ENCODE measurements around the gene PTHLH.
A peak's percentile ranks its signal among the peaks of the same experiment; 100 is the strongest.

PTHLH gene

DNA sequence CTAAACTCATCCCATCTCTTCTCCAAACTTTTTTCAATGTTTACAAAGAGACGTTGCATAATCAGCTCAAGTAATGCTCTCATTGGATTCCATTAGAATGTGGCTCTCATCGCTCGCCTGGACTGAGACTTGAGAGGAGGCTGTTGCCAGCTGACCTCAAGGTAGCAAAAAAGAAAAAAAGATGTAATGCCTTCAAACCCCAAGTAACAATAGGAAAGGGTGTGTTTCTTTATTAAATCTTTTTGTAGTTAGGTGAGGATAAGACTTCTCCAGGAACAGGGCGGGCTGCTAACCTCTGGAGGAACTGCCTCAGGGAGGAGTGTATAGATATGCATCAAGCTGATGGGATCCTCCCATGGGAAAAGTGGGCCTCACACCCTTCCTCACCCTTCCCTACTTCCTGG, 956 bp upstream of the PTHLH start:
- TF ChIP-seq SP1 (IDR thresholded peaks at IDR 0.05) (no peak), BHLHE40 (IDR thresholded peaks at IDR 0.05; ENCODE audit: borderline replicate concordance) (no peak), ELF4 (IDR thresholded peaks at IDR 0.05) (no peak), NFRKB (IDR thresholded peaks at IDR 0.05) (no peak), CTBP1 (IDR thresholded peaks at IDR 0.05; ENCODE audit: borderline replicate concordance) (no peak), HDGF (IDR thresholded peaks at IDR 0.05; ENCODE audit: borderline replicate concordance) (no peak), TARDBP (IDR thresholded peaks at IDR 0.05) (no peak), L3MBTL2 (conservative IDR thresholded peaks at IDR 0.05) (no peak), ARNT (IDR thresholded peaks at IDR 0.05) (no peak), FOXM1 (IDR thresholded peaks at IDR 0.05; ENCODE audit: borderline replicate concordance) (no peak), ZNF384 (IDR thresholded peaks at IDR 0.05) (no peak), FOXK2 (IDR thresholded peaks at IDR 0.05) (no peak), LEF1 (IDR thresholded peaks at IDR 0.05; ENCODE audit: borderline replicate concordance) (no peak), SUZ12 (IDR thresholded peaks at IDR 0.05) (no peak), FOXA1 (IDR thresholded peaks at IDR 0.05) (no peak)
- TF ChIP-seq, protein P1, sequence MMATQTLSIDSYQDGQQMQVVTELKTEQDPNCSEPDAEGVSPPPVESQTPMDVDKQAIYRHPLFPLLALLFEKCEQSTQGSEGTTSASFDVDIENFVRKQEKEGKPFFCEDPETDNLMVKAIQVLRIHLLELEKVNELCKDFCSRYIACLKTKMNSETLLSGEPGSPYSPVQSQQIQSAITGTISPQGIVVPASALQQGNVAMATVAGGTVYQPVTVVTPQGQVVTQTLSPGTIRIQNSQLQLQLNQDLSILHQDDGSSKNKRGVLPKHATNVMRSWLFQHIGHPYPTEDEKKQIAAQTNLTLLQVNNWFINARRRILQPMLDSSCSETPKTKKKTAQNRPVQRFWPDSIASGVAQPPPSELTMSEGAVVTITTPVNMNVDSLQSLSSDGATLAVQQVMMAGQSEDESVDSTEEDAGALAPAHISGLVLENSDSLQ (IDR thresholded peaks at IDR 0.05), result no peak
- DNase-seq (ENCODE audit: extremely low spot score), result no peak
- ChIA-PET CTCF (no interaction called here), POLR2A (no interaction called here)

DNA sequence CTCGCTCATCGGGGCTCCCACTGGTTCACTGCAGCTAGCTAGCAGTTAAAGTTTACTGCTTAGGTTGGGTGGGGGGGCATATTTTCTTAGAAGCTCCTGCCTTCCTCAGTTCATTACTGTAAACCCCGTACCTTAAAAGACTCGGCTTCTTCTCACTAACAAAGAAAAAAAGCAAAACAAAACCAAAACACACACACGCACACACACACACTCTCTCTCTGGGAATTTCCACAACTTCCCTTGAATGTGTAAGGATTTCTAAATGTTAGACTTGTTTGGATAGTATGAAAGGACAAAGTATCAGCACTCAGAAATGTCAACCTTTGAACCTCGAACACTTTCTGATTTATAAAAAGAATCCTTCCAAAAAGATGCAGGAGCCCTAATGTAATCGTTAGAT, 927 bp downstream of the PTHLH start:
- ChIA-PET POLR2A (interaction anchor here (1.0 kb wide), 1 partner anchor 219 kb away, joined by 3 read pairs; no protein-coding TSS in a partner anchor), CTCF (no interaction called here)
- TF ChIP-seq ARNT (IDR thresholded peaks at IDR 0.05) (no peak), HDGF (IDR thresholded peaks at IDR 0.05; ENCODE audit: borderline replicate concordance) (no peak), TARDBP (IDR thresholded peaks at IDR 0.05) (no peak), NFRKB (IDR thresholded peaks at IDR 0.05) (no peak), FOXK2 (IDR thresholded peaks at IDR 0.05) (no peak), ZNF384 (IDR thresholded peaks at IDR 0.05) (no peak), FOXM1 (IDR thresholded peaks at IDR 0.05; ENCODE audit: borderline replicate concordance) (no peak), SP1 (IDR thresholded peaks at IDR 0.05) (no peak), BHLHE40 (IDR thresholded peaks at IDR 0.05; ENCODE audit: borderline replicate concordance) (no peak), CTBP1 (IDR thresholded peaks at IDR 0.05; ENCODE audit: borderline replicate concordance) (no peak)
- DNase-seq (ENCODE audit: extremely low spot score), result no peak

DNA sequence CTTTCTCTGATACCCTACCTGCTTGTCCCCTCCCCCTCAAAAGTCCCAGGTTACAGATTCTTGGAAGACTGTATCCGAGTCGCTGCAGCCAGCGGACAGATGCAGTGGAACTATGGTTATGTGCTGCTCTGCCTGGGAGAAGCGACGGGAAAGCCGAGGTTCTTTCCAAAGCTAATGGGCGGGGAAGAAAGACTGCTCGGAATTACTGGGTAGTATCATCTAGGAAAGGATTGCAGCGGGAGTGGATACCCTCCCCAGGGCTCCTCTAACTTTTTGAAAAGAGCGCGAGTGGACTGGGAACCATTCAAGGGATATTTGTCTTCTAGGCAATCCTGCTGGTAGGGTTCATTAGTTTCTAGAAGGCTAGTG, 1.4 kb downstream of the PTHLH start:
- TF ChIP-seq FOXK2 (IDR thresholded peaks at IDR 0.05) (no peak), SP1 (IDR thresholded peaks at IDR 0.05) (no peak), FOXA1 (IDR thresholded peaks at IDR 0.05) (no peak), FOXM1 (IDR thresholded peaks at IDR 0.05; ENCODE audit: borderline replicate concordance) (no peak), NFRKB (IDR thresholded peaks at IDR 0.05) (no peak), TARDBP (IDR thresholded peaks at IDR 0.05) (no peak), HDGF (IDR thresholded peaks at IDR 0.05; ENCODE audit: borderline replicate concordance) (no peak), ARNT (IDR thresholded peaks at IDR 0.05) (no peak), CTBP1 (IDR thresholded peaks at IDR 0.05; ENCODE audit: borderline replicate concordance) (no peak), ZNF384 (IDR thresholded peaks at IDR 0.05) (no peak), SUZ12 (IDR thresholded peaks at IDR 0.05) (no peak), BHLHE40 (IDR thresholded peaks at IDR 0.05; ENCODE audit: borderline replicate concordance) (no peak), L3MBTL2 (conservative IDR thresholded peaks at IDR 0.05) (no peak), ELF4 (IDR thresholded peaks at IDR 0.05) (no peak)
- TF ChIP-seq, protein P1 (IDR thresholded peaks at IDR 0.05), result no peak
- DNase-seq (ENCODE audit: extremely low spot score), result no peak
- ChIA-PET CTCF (no interaction called here), POLR2A (interaction anchor here (0.9 to 1.0 kb wide), 2 partner anchors 191 to 220 kb away, joined by 3 read pairs; no protein-coding TSS in a partner anchor)

DNA sequence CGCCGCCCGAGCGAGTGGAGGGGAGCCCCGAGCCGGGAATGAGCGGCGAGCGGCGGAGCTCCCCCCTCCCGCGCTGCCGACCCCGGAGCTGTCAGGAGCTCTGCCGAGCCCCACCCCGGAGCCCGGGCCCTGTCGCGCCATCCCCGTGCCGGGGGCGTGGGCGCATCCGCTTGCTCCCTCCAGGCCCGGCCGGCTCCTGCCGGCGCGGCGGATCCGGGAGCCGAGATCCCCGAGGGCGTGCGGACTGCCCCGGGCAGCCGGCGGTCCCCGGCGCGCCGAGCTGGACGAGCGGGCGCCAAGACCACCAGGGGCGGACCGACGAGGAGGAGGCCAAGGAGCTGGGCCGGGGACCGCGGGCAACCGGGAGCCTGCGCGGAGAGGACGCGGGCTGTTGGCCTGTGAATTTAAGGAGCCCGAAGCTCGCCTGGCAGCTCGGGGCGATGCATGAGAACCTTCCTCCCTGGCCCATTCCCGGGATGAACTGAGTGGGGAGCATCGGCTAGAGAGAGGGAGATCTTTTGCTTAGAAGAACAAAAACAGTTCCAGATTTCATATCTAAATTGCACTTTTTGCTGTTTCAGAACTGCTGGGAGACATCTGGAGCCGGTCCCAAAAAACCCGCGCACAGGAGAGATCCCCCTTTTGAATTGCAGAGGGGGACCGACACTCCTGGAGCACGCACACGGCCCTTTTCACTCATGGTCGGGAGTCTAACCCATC, 2.0 kb downstream of the PTHLH start:
- no peak for DNase-seq (ENCODE audit: extremely low spot score)
- ChIA-PET CTCF (interaction anchor here (0.5 to 0.7 kb wide), 2 partner anchors 857 to 1879 kb away, joined by 3 to 4 read pairs; no protein-coding TSS in a partner anchor), POLR2A (interaction anchor here (0.7 to 1.0 kb wide), 3 partner anchors 190 to 220 kb away, joined by 3 to 4 read pairs (median 3); no protein-coding TSS in a partner anchor)
- TF ChIP-seq FOXM1 (IDR thresholded peaks at IDR 0.05; ENCODE audit: borderline replicate concordance) (no peak), NFRKB (IDR thresholded peaks at IDR 0.05) (no peak), TARDBP (IDR thresholded peaks at IDR 0.05) (no peak), ELF4 (IDR thresholded peaks at IDR 0.05) (no peak), L3MBTL2 (conservative IDR thresholded peaks at IDR 0.05) (no peak), HDGF (IDR thresholded peaks at IDR 0.05; ENCODE audit: borderline replicate concordance) (no peak), SP1 (IDR thresholded peaks at IDR 0.05) (no peak), ZNF384 (IDR thresholded peaks at IDR 0.05) (no peak), FOXA1 (IDR thresholded peaks at IDR 0.05) (no peak)

DNA sequence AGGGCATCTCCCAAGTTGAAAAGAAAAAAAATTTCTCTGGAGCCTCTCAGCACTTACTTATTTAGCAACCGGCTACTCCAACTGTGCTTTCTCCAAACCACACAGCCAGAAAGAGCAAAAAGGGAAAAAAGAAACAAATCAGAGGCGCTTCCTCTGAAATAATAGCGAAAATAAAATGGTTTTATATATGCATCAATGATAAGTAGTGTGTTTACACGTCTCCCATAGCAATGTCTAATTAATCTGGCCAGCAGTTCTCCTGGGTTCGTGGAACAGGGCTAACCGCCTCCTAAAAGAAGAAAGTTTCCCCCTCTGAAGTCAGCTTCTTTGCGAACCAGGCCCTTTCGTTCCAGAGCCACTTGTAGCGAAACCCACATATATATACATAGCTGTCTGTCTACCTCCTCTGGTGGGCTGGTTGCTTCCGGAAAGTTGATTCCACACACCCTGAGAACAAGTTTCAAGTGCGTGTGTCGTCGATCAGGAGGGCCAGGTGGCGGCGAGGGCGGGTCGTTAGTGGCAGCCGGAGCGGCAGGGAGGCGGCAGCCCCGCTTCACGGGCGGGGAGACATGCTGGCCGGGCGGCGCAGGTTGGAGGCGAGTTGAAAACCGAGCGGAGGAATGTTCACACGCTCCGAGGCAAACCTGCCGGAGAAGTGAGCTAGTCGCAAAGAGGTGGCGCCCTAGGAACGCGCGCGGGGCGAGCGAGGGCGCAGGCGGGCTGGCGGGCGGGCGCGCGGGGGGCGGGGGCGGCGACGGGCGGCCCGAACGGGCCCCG, 2.7 kb downstream of the PTHLH start:
- CTCF ChIA-PET, result interaction anchor here (0.5 to 0.7 kb wide), 2 partner anchors 858 to 1878 kb away, joined by 3 to 4 read pairs; no protein-coding TSS in a partner anchor
- TF ChIP-seq NFRKB (IDR thresholded peaks at IDR 0.05), result no peak
- TF ChIP-seq L3MBTL2 (conservative IDR thresholded peaks at IDR 0.05), result peak; percentile 97
- POLR2A ChIA-PET, result interaction anchor here (0.7 to 0.9 kb wide), 2 partner anchors 189 to 205 kb away, joined by 3 to 4 read pairs; no protein-coding TSS in a partner anchor
- peak; percentile 54 for DNase-seq (ENCODE audit: extremely low spot score)

DNA sequence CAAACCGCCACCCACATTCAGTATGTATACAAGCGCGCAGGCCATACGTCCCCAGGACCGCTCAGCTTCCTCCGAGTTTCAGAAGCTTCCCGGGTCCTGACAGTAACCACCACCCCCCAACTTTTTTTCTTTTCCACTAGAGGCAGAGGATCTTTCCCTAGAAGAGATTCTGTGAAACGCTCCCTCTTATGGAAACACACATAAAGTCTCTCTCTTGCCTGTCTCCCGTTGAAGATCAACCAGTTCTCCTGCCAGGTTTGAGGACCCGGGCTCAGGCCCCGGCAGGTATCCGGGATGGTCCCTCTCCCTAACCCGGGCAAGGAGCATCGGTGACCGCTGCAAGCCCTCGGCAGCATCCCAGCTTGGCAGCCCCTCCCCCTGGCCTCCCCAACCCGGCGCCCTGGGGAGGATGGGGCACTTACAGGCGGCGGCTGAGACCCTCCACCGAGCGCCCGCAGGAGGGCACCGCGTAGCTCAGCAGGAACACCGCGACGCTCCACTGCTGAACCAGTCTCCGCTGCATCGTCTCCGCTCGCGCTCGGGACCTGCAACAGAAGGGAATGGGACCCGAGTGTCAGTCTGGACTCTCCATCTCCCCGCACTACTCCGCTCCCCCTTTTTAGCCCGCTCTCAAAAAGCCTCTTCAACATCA, 3.4 kb downstream of the PTHLH start:
- ChIA-PET POLR2A (interaction anchor here (1.0 kb wide), 1 partner anchor 221 kb away, joined by 3 read pairs; the partner anchor contains the start of gene CCDC91), CTCF (no interaction called here)
- DNase-seq (ENCODE audit: extremely low spot score), result peak; percentile 27
- TF ChIP-seq CTBP1 (IDR thresholded peaks at IDR 0.05; ENCODE audit: borderline replicate concordance) (no peak), NFRKB (IDR thresholded peaks at IDR 0.05) (no peak), ZNF384 (IDR thresholded peaks at IDR 0.05) (no peak), BHLHE40 (IDR thresholded peaks at IDR 0.05; ENCODE audit: borderline replicate concordance) (no peak), SP1 (IDR thresholded peaks at IDR 0.05) (no peak), ELF4 (IDR thresholded peaks at IDR 0.05) (no peak), LEF1 (IDR thresholded peaks at IDR 0.05; ENCODE audit: borderline replicate concordance) (no peak), FOXK2 (IDR thresholded peaks at IDR 0.05) (no peak), TARDBP (IDR thresholded peaks at IDR 0.05) (no peak), ARNT (IDR thresholded peaks at IDR 0.05) (no peak), SUZ12 (IDR thresholded peaks at IDR 0.05) (no peak)
